NCI-H1417 (cell line): ENCODE results near the gene POLR2L.
A peak's percentile ranks its signal among the peaks of the same experiment; 100 is the strongest.

Source experiments
- DNase-seq, 3 experiments: peaks; one replicate each; lab custom pipeline; 2025; lab: John Stamatoyannopoulos, UW

The POLR2L gene

DNA sequence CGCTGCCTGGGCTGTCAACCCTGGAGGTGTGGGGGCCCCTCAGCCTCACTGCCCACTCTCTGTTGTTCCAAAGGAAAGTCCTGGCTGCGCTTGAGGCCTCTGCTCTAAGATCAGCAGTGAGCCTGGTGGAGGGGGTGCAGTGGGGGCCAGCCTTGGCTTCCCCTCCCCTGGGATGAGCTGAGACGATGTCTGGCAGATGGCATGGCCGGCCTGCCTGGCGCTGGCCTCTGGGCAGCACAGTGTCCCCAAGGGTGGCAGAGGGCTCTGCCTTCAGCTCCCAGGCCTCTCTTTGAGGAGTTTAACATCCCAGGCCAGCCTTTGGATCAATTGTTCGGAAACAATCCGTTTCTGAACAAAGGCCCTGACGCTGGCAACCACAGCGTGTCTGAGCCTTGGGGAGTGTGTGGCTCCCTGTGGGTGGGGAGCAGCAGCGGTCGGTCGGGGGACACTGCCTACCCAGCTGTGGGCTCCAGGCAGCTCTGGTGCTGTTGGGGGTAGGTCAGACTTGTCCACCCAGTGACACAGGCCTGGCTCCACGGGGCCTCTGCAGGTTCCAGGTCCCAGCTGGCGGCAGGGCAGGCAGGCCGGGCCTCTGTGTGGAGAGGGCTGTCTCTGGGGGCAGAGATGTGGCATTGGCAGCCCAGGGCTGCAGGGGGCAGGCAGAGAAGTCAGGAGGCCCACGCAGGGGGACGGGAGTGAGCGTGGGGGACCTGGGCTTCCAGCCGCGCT is 12.4 kb upstream of the POLR2L start:
- DNase-seq: no peak

DNA sequence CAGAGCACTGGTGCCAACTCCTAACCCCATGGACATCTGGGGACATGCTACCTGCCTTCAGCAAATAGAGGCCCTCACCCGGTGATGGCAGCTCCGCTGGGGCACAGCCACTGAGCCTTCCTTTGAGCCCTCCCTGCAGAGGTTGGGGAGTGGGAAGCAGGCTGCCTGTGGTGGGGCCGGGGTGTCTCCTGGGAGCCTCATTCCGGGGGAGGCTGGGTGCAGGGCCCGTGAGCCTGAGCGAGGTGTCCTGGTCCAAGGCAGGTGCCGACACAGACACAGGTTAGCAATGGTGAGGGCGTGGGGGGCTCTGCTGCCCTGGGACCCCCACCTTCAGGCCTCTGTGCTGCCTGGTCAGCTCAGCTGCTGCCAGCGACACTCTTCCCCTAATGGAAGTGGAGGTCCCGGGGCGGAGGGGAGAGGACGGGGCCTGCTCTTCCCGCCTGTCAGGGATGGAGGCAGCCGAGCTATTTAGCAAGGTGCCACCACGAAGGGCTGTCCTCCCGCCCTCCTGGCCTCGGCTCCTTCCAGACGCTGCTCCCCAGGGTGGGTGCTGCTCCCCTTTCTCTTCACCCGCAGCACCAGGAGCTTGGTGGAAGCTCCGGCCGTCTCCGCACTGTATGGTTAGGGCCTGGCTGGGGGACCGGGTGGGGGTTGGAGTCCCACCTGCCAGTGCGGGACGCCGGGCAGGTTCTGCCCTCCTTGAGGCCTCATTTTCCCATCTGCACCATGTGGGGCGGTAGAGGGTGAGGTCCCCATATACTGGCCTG is 11.5 kb upstream of the POLR2L start:
- no peak for DNase-seq

DNA sequence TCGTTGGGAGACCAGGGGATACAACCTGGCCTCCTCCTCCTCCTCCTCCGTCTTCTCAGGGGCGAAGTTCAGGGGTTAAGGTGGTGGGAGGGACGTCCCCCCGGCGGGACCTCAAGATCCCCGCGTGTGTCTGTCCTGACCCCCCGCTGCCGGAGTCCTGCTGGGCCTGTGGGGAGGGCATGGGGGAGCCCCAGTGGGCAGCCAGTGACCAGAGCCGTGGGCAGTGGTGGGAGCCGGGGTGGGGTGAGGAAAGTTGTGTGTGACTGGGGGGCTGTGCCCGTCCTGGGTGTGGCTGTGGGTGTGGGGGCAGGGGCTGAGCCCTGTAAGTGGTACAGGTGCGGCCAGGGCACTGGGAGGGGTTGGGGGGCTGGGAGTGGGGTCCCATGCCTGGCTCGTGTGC is 10.4 kb upstream of the POLR2L start:
- DNase-seq: no peak

DNA sequence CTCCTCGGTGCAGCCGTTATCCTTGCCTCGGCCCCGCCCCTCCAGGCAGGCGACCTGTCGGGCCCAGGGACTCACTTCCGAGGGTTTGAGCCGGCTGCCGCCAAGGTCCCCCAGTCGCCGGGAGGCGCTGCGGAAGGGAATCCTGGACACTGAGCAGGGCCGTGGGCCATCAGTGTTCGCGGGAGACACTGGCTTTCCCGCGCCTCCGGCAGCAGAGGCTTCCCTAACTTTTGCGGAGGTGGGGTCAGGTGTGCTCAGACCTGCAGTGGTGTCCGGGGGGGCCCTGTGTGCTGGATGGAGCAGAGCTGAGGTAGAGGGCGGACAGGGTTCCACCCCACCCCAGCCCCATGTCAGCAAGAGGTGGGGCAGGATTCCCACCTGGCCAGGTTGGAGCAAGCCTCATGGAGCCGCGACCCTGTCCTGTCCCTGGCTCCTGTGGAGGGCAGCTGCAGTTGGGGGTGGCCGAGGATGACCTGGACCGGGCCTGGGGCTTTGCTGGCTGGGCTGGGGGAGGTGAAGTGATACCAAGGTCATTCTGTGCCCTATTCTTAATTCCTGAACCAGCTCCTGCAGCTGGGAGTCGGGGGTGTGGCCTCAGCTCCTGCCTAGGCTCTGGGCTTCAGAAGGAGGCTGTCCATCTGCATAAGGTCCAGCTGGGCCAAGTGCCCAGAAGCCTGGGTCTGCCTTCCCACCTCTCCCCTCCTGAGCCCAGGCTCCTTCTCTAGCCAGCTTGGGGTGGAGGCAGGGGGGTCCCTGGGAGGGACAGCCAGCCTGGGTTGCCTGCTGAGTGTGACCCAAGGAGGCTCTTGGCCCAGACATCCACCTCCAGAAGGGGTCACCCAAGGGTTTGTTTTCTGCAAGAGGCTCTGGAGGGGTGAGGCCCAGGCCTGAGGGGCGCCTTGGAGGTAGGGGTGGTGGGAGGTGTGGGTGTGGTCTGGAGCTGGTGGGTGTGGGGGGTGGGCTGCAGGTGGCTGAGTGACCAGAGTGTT is 8.7 kb upstream of the POLR2L start:
- peak in 2 of 3 experiments; percentile 22 to 54 for DNase-seq

DNA sequence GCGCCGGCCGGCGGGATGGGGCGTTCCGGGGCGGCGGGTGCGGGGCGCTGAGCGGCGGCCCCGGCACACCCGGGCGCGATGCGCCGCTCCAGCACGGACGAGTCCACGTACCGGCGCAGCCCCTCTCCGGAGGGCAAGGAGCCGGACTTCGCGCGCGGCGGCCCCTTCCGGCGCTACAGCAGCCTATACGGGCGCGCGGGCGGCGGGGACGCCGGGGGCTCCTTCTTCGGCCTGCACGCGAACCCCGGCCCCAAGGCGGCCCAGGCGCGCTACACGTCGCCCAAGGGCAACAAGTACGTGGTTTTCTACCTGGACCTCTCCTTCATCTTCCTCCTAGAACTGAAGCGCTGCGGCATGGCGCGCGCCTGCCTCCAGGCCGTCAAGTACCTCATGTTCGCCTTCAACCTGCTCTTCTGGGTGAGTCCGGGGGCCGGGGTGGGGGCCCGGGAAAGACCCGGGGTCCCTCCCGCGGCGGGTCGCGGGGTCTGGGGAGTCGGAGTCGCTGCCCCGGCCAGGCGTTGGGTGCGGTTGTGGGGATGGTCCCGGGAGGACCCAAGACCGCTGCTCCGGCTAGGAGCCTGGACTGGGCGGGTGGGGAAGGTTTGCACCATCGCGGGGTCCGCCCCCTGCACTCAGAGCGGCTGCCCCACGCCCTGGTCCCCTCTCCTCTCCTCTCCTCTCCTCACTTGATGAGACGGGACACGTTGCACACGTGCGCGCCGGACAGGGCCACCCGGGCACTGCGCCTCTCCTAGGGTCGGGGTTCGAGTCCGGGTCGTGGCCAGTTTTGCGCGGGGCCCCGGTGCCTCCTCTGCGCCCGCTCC is 7.8 kb upstream of the POLR2L start:
- DNase-seq: peak in 2 of 3 experiments; percentile 68 to 72

DNA sequence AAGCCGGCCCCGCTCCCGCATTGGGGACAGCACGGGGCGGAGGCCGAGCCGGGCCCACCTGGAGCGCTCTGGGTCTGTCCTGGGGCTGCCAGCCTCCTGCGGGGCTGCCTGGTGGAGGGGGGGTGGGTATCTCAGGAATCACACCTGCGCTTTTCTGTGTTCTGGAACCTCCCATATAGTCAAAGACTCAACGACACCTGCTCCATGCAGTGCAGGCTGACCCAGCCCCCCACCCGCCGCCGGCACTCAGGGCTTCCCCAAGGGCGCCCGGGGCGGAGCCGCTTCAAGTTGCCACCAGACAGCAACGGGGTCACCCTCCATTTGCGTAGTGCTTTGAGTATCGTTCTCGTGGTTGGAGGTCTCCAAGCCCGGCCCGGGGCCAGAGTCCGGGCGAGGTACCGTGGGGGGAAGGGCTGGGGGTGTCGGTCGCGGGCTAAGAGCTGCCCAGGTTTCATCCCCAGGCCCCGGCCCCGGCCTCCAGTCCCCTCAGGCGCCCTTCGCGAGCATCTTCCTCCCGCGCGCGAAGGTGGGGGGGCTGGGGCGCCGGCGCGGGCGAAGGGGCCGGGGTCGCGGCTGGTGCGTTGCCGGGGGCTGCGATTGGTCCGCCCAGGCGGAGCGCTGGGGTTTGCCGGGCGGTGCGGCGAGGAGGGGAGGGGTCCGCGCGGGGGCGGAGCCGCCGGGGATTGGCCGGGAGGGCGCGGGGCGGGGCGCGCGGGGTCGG is 6.9 kb upstream of the POLR2L start:
- DNase-seq: peak; percentile 77 to 87 (median 87)

DNA sequence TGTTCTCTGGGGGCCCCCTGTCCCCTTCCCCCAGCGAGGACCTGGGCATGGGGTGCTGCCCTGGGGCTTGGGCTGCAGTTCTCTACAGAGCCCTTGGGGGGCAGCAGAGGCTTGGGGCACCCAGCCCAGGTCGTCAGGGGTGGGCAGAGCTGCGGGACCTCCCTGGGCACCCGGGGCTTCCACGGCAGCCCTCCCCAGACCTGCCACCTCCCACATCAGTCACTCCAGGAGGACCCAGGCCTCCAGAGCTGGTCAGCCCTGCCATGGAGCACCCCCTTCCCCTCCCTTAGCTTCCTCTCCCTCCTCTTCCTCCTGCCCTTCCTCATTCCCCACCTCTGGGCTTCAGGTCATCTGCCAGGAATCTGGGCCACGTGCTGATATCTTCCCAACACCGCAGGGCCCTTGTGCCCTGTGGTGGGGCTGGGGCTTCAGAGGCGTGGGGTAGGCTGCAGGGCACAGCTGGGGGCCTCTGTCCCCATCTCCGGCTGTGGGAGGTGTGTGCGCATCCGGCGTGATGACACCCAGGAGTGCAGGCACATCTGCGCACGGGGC is 6.1 kb upstream of the POLR2L start:
- peak; percentile 20 to 63 (median 60) for DNase-seq

DNA sequence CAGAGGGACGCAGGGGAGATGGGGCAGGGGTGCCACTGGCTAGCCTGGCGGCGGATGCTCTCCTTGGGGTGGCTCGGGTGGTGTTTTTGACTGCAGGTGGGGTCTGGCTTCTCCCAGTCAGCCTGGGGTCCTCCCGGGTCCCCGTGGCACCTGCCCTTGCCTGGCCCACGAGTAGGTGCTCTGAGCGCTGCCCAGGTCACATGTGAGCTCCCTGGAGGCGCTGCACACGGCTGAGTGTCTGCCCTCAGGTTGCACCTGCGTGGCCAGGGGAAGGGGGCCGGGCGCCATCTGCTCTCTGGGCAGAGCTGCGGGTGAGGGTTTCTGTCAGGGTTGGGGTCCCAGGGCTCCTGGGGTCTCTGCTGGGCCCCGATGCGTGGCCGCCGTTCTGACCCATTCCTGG is 5.5 kb upstream of the POLR2L start:
- DNase-seq: no peak

DNA sequence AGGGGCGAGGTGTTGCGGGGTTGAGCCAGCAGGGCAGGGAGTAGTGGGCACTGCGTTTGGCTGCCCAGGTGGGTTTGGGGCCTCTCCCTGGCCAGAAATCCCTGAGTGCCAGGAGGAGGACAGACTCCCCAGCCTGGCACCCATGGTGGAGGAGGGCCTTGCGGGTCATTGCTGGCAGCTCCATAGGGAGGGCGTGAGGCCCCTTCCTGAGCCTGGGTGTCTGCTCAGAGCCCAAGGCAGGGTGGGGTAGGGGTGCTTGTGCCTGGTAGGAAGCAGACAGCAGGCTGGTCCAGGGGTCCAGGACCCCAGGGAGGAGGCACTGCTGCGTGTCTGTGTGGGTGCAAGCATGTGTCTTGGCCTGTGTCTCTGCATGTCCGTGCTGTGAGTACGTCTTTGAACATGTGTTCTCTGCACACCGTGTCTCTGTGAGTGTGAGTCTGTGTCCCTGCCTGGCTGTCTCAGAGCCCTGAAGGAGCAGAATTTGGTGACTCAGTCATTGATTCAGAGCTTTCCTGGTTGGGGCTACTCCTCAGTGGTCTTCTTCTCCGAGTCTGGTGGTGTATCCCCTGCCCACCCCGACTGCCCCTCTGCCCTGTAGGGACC is 4.3 kb upstream of the POLR2L start:
- DNase-seq: no peak

DNA sequence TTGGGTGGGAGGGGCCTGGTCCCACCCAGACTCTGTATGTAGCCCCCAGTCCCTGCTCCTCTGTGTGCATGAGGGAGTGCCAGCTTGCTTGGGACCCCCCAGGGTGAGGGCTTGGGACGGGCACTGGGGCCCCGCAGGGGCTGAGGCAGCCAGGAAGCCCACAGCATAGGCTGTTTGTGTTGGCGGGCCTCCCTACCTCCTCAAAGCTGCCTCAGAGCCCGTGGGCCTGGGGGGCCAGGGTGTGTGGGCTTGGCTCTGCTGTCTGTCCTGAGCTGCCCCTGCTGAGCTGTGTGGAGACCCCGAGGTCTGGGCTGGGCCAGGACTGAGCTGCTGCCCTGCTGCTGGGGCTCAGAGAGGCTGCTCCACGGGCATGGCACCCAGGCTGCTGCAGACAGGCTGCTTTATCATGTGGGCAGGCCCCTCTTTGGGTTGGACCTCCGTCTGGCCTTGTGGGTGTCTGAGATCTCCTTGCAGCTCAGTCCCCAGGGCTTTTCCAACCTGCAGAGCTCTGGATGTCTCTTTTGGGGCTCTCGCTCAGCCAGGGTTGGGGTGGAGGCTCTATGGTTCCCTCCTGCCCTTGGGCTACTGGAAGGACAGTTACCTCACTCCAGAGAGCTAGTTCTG is 3.7 kb upstream of the POLR2L start:
- DNase-seq: no peak

DNA sequence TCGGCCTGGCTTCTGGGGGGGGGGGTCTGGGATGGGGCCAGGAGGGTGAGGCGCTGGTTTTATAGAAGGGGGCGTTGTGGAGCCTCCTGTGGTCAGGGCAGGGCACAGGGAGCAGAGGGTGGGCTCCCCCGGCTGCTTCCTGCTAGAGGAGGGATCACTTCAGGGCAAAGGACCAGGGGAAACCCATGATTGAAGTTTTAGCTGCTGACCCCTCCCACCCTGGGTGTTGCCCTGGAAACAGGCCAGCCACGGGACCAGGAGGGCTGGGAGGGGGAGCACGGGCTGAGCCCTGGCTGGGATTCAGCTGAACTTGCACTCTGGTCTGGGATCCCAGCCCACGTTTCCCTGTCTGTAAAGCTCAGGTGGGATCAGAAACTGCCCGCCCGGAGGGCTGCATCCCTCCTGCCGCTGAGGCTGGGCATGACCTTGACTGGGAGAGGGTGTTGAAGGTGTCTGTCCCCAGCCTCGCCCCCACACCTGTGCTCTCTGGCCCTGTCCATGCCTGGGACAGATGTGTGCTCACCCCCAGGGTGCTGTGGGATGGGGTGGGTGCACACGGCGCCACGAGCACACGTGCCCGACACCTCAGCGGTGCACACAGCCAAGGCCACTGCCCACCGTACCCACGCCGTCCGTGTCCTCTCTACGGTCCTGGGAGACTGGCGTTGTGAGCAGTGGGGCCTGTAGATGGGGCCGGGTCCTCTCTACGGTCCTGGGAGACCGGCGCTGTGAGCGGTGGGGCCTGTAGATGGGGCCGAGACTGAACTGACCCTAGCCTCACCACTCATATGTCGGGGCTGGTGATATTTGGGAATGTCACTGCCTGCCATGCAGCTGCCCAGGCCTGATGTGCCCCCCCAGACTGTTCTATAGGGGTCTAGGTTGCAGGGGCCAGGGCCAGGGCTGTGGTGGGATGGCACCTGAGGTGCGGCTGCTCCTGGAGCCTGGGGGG is 2.6 kb upstream of the POLR2L start:
- no peak for DNase-seq

DNA sequence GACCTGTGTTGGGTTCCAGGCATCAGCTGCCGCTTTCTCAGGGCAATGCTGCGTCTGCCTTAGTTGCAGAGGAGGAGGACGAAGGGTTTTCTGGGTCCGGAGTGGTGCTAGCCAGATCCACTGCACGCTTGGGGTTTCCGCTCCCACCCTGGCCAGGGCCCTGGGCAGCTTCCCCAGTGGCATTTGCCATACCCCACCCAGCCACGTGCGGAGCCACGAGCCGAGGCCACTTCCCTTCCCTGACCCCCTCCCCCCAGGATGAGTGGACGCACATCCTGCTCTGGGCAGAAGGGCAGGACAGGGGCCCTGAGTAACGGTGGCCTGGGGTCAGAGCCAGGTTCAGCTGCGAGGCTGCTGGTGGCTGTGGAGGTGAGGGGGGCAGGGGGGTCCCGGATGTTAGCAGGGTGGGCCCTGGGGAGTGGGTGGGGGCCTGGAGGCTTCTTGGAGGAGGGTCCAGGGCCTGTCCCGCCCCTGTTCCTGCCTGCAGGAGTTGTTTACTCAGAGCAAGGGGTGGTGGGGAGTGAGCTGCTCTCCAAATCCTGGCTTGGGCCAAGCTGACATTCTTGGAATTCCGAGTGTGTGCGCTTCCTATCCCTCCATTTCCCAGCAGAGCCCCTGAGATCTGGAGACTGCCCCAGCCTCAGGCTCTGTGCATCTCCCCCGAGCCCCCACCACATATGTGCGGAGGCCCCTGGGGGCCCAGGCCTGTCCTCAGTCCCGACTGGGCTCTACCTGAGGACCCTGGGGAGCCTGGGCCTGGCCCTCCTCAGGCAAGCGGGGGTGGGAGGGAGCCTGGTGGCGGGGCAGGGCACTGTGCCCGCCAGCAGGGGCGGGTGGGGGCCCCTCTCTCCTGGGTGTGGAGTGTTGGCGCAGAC is 1.7 kb upstream of the POLR2L start:
- DNase-seq: no peak

DNA sequence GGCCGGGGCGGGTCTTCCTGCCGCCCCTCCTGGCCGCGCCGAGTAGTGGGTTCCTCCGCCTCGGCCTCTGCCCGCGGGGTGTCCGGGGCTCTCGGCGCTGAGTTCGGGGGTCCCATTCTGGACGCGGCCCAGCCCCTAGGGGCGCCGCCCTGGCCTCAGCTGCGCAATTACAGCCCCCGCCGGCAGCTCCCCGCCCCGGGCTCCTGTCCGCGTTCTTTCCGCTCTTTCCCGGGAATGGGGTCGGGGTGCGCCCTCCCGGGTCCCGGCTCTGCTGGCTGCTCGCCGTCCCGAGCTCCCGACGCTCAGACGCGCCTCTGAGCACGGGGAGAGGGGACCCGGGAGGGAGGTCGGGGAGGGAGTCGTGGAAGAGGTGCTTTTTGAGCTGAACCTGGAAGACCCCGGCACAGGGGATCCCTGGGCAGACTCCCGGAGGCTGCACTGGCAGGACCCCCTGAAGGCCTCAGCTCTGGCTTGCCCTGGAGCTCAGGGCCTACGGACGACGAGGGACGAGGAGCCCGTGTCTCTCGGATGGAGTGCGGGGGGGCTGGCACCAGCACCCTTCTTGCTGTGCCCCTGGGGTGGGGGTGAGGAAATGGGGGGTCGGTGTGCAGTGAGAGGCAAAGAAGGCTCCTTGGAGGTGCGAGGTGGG is 881 bp upstream of the POLR2L start:
- DNase-seq: peak in 2 of 3 experiments; percentile 40 to 57

DNA sequence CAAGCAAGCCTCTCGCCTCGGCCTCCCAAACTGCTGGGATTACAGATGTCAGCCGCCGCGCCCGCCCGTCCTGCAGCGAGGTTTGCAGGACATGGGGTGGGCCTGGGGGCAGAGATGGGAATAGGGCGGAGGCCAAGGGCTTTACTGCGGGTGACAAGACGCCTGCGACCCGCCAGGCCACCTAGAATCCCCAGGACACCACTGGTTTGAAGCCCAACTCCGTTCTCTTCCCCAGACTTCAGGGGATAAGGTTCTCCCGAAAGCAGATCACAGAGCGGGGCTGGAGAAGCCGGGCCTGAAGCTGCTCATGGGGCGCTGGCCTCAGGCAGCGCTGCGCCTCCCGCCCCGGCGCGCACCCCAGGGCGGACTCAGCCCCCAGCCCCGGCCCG is 354 bp downstream of the POLR2L start:
- peak in 1 of 3 experiments; percentile 62 for DNase-seq

DNA sequence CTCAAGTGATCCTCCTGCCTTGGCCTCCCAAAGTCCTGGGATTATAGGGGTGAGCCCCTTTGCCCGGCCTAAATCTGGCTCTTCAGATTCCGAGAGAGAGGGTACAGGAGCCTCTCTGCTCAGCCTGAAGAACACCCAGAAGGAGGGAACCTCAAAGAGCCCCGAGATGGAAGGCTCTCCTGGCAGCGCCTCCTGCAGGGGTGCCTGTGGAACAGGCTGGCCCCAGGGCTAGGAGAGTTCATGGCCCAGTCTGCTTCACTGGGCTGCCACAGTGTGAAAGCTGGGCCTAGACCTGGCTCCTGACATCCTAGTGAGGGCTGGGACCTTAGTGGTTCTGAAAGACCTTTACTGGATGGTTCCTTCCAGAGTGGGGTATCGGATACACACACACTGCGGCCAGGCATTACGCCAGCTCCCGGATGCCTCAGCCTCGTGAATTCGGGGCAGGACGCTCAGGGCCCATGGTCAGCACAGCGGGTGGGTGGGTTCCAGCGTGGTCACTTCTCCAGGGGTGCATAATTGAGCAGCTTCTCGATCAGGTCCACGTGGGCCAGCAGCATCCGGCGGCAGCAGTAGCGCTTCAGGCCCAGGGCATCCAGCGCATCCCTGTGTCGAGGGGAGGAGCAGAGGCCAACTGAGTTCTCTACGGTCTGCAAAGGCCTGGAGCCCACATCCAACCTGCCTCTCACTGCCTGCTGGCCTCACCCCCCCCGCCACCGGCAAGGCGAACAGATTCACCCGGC is 2.3 kb downstream of the POLR2L start:
- no peak for DNase-seq

DNA sequence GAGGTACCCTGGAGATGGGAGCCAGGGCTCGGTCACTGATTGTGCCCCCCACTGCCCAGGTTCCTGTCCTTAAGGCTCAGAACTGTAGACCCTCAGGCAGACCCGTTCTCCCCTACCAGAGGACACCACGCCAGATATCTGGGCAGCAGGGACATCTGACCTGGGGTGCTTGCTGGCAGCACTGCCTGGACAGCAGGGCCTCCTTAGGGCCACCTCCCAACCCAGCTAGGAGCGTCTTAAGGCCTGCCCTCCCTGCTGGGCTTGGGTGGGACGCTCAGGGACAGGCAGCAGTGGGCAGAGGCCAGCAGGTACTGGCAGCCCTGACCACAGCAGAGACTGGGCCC is 3.1 kb downstream of the POLR2L start:
- no peak for DNase-seq
